NT2/D1 (cell line): ENCODE results near the gene APBA2.

ENCODE experiments used
- YY1 ChIP-seq: IDR thresholded peaks from 2 replicates; pipeline ENCODE4 v1.6.1; 2011; ENCODE audit not compliant: insufficient read length, insufficient read depth
- ZNF274 ChIP-seq: IDR thresholded peaks from 2 replicates; pipeline ENCODE4 v1.6.1; 2011; ENCODE audit warnings: mild to moderate bottlenecking, low read depth, low read length

GRCh38 chr15:29029651-29030195, 143.9 kb downstream of the APBA2 start:
- TF ChIP-seq YY1 (no peak), ZNF274 (no peak)
